ENCODE data around the gene NDUFS2. TPM values are rescaled to one million over a fixed set of nuclear protein-coding genes. Genes with fewer than 3 reads are reported as not detected.

The NDUFS2 gene
- total and polyA plus RNA-seq, 2 of the 8 experiments (the other 6 are each of a cell fraction or from before 2014, with no cell fraction given), result 95.1 to 113 TPM

DNA sequence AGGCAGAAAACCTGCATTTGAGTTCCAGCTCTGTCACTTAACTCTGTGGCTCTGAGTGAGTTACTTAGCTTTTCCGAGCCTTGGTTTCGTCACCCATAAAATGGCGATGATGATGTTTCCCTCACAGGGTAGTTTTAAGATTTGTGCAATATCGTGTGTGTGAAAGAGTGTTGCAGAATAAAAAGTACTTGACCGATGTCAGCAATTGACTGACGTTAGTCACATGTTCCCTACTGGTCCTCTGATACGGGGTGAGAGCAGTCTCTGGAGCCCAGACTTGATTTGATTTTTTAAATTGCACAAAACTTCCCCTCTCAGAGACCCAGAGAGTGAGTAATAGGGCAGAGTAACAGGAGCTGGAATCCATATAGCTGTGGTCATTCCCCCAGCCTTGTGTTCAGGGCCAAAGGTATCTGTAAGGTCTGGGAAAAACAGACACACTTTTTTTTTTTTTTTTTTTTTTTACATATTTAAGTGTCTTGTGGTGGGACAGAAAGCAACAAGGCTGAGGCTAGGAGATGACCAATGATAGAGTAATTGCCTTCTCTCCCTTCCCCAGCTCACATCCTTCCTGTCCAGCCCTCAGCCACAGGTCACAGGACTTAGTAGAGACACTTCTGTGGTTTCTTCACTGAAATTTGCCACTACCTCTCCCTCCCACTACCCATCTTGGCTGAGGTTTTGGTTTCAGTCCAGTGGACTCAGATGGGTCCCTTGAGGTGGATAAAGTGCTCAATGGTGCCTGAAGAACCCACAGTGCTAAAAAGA, 15.0 kb downstream of the NDUFS2 start (continued):
- TF ChIP-seq TEAD4 (IDR thresholded peaks at IDR 0.05; ENCODE audit: low read depth, low read length), result no peak
- no peak for TF ChIP-seq CHD7 (IDR thresholded peaks at IDR 0.05; ENCODE audit: insufficient replicate concordance, low read length)
- no peak for TF ChIP-seq JUND (IDR thresholded peaks at IDR 0.05; ENCODE audit: low read length)
- no peak for TF ChIP-seq ASH2L (IDR thresholded peaks at IDR 0.05; ENCODE audit: low read length)
- TF ChIP-seq CREB1 (IDR thresholded peaks at IDR 0.05), result no peak

All from H1 (cell line).